GM21723 (cell line): Measurements from ENCODE around the gene MAP3K4.

Experiments used
- ATAC-seq: cut with Tn5 transposase; IDR thresholded peaks from one replicate; pipeline ENCODE4 v1.9.1; 2021; ENCODE audit warnings: mild to moderate bottlenecking, moderate library complexity; ENCODE audit not compliant: unreplicated experiment

The MAP3K4 gene

DNA sequence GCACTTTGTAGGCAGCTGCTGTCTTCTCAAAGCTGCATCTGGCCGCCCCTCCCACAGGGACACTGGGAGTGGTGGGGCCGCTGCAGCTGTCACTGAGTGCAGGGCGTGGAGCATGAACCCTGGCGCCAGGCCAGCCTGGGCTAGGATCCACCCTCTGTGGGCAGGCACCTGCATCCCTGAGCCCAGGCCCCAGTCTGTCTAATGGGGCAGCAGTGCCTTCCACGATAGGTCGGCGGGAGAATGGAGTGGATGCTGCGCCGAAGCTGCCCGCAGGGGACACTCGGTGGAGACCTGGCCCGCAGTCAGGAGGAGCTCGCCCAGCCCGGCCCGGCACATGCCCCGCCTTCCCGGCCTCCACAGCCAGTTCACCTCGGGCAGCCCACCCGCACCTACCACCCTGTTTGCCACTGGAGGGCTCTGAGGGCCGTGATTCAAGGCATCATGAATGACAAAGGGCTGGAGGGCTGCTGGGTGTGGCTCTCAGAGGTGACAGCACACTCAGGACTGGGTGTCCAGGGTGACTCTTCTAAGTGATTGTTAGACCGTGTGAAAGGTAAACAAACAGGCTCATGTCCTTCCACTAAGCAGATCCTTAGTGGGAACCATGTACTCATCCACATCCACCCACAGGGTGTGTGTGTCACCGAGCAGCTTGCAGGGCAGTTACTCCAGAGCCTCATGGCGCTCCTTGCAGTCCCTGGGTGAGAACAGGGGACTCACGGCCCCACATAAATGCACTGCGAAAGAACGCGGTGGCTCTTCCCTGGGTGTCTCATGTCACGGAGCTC lies 148.4 kb downstream of the MAP3K4 start:
- no peak for ATAC-seq

DNA sequence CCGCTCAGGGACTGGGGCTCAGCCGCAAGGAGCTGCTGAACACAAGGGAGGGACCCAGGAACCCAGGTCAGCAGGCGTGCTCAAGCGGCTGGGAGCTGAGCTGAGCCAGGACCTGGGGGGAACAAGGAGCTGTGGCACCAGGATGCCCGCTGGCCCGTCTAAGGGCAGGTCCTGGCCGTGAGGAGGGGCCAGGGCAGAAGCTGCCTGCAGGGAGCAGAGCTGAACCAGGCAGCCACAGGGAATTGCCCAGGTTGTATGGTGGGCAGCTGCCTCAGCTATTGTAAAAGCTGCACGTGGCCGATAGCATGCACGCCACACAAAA lies 148.9 kb downstream of the MAP3K4 start:
- no peak for ATAC-seq

DNA sequence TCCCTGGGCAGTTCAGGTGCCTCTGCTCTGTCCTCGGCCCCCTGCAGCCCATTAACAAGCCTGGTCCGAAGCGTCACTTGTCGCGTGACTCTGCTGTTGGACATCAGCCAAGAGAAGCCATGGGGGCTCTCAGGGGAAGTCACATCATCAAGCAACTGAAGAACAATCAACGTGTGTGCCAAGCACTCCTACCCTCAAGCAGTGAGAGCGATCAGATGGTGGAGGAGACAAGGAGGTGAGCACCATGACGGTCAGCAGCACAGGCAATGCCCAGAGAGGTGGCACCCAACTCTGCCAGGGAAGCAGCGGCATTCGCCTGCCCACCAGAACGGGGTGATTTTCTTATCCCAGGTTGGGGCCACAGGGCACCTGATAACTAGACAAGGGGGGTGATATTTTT lies 149.6 kb downstream of the MAP3K4 start:
- ATAC-seq, result no peak

DNA sequence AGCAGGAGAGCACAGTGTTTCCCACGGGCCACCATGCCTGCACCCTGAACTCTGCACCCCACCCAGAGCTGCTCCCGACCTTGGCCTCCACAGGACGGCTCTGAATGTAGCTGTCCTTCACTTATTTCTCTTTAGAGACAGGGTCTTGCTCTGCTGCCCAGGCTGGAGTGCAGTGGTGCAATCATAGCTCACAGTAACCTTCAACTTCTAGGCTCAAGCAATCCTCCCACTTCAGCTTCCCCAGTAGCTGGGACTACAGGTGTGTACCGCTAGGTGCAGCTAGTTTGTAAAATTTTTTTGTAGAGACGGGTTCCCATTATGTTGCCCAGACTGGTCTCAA lies 151.4 kb downstream of the MAP3K4 start:
- ATAC-seq, result no peak

DNA sequence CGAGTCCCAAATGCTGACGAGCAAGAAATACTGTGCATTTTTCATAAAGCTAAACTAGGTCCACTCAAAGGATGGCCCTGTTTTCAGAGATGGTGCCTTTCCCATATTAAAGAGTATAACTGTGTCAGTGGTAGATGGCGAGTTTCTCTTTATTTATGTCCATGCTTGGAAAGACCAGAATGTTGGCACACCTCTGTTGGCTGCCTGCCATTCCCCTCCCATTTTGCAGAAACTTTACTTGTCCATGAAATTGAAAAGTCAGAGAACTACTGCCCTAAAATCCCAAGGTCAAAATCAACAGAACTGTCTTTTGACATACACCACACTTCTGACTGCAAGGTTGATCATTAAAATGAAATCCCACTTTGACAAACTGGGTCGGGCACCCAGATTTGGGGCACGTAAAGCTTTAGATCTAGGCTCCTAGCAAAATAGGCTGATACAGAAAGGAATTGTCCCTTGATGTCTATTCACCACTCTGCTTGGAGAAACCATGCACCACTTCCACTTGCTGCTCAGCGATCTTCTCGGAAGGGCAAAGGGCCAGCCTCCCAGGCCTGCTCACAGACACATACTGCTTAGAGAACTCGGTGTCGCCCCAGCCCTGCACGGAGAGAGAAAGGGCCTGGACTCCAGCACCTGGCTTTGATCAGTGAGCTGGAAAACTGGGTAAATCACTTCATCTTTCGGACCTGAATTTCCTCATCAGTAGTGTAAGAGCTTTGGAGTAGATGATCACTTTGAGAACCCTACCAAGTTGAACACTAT lies 152.3 kb downstream of the MAP3K4 start:
- ATAC-seq, result no peak

DNA sequence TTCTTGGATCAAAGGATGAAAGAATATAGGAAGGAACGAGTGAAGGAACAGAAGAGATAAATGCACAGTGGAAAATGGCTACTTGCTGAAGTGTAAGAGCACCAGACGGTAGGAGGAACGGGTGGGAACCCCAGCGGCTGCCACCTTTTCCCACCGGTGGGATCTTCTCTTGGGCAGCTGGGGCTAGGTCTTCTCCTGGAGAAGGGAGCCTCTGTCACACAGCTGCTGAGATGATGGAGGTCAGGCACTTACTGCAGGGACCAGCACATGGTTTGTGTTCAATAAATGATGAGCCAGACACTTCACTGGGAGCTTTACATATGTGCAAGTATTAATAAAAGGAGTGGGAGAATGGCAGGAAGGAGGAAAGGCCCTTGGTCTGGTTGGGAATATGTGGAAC lies 158.6 kb downstream of the MAP3K4 start:
- ATAC-seq, result no peak

DNA sequence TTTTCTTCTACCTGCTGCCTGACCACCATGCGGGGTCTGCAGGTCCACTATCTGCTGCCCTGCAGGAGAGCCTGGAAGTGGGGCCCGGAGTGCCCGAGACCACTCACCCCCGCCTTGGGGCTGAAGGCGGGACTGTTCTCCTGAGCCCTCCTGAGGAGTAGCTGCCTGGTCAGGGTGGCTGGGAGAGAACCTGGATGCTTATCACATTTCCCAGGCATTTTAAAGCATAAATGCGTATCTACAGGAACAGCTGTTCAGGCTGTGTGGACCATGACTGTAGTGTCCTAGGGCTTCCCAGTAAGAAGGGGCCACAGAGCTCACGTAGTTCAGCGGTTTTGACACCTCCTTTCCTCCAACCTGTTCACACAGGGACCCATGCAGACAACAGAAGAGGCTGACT lies 159.0 kb downstream of the MAP3K4 start:
- ATAC-seq, result no peak

DNA sequence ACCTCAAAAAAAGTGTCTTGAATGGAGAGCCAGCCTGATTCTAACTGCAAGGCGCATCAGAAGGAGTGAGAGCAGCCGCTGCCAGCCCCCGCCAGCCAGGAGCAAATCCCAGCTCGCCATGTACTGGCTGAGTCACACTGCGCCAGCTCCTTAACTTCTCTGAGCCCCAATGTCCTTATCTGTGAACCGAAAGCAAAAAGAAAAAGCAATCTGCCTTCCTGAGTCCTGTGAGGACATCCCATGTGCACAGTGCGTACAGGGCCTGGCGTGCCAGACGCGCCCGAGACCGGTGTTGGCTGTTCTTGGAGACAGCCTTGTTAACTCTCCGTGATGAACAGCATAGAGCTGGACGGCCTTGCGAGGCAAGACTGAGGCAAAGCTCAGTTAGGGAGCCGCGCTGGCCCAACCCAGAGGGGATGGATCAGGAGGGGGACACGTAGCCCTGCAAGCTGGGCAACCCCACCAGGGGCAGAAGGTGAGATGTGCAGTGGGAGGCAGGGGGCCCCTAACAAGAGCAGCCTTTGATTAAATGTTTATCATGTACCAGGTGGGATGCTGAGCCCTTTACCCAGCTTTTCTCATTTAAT lies 159.6 kb downstream of the MAP3K4 start:
- no peak for ATAC-seq

DNA sequence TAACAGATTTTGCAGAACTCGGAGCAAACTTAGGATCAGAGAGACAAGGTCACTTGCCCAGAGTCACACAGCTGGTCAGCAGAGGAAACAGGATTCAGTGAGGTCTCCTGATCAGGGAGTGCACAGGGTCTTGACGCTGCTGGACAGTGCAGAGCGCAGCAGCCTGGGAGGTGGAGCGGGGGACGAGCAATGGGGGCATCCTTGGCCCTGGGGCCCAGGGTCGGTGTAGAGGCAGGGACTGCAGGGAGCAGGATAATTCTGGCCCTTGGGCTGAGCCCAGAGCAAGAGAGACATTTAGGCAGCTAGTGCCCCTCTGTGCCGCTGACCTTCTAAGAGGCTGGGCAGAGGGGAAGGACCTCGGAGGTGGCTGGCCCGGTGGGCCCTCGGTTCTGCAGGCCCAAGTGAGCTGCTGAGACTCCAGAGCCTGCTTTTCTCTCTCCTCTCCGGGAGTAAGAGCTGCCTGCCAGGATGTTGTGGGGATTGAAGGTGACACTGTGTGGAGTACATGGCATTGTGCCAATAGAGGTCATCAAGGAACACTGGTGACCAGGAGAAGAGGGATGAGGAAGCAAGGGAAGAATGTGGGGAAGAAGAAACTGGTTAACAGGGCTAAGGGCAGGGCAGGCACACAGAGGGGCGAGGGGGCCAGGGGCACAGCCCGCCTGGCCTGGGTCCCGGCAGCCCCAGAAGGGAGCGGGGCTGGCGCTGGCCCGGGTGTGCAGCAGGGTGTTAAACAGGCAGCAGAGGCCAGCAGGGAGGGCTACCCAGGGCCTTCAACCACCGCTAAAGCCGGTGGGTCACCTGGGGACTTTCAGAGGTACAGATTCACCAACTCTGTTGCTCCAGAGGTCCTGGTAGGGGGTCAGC lies 160.3 kb downstream of the MAP3K4 start:
- ATAC-seq, result no peak

DNA sequence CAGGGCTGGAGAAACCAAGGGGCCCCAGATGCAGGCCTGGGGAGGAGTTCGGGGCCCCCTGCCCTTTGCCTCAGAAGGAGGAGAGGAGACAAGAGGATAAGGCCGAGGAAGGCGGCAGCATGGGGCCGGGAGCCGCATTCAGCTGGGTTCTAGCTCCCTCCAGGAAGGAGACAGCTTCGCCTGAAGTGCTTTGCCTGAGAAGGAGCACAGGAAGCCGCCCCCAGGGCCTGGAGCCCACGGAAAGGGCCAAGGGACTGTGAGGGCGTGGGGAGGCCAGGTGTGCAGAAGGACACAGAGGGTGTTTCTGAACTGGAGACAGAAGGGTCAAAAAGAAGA lies 160.9 kb downstream of the MAP3K4 start:
- ATAC-seq, result no peak

DNA sequence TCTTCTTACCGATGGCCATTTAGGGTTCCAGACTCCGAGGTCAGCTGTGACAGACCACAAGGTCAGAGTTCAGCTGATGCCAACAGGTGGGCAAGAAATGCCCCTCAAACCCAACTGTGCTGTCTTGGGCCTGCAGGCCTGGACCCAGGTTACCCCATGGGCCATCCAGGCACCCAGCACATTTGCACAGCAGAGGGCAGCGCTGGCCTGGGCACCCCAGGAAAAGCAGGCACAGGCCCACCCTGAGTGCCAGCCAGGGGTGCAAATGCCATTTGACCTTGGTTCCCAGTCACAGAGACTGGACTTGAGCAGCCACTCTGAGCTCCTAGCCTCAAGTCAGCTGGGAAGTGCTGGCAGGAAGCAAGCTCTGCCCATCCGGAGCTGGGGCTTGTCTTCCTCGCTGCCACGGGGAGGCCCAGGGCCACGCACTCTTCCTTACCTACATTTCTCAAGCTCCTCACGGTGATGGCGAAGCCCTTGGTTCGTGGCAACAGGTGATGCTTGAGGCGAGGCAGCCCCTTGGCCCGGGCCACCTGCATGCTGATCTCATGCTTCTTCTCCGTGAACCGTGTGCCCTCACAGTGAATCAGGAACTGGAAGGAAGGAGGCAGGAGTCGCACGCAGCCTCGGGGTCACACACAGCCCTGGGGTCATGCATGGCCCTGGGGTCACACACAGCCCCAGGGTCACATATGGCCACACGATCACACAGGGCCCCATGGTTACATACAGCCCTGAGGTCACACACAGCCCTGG lies 161.5 kb downstream of the MAP3K4 start:
- no peak for ATAC-seq

DNA sequence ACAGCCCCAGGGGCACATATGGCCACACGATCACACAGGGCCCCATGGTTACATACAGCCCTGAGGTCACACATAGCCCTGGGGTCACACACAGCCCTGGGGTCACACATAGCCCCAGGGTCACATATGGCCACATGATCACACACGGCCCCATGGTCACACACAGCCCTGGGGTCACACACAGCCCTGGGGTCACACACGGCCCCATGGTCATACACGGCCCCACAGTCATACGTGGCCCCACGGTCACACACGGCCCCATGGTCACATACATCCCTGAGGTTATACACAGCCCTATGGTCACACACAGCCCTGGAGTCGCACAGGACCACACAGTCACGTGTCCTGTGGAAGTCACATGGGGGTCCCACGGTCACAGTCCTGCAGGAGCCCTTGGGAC lies 162.2 kb downstream of the MAP3K4 start:
- ATAC-seq, result no peak

DNA sequence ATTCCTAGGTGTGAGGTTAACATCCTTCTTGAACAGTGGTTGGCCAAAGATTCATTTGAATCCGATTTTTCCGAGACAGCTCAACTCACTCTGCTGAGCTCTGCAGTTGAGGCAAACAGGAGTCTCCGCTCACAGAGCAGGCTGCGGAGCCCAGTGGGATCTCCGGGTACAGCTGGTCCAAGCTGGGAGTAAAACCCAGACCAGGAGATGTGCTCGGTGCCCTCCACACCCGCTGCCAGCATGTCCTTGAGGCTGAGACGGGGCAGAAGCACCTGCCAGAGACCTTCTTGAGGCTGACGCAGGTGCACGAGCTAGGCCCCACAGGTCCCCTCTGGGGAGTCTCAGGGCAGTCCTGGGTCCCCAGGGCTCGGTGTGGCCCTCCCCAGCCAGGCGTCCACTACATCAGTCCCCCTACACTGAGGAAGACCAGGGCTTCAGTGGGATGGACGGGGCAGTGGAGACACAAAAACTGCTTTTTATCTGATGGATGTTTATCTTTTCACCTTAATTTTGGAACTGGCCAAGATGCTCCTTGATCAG lies 163.3 kb downstream of the MAP3K4 start:
- ATAC-seq, result no peak

DNA sequence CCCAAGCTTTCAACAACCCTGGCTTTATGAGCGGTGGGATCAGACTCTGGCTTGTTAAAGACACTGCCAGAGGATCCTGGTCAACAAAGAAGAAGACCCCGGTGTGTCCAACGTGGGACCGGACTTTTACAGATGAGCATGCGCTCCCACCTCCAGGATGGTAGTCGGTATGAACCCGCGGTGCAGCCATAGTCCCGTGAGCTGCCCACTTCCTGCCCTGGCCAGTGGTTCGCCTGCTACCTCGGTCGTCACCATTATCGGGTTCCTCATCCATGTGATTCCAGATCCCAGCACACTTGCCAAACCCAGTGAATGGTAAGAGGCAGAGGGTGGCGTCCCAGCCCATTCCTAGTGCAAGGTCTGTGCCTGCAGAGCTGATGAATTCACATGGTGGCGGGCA lies 169.6 kb downstream of the MAP3K4 start:
- no peak for ATAC-seq

DNA sequence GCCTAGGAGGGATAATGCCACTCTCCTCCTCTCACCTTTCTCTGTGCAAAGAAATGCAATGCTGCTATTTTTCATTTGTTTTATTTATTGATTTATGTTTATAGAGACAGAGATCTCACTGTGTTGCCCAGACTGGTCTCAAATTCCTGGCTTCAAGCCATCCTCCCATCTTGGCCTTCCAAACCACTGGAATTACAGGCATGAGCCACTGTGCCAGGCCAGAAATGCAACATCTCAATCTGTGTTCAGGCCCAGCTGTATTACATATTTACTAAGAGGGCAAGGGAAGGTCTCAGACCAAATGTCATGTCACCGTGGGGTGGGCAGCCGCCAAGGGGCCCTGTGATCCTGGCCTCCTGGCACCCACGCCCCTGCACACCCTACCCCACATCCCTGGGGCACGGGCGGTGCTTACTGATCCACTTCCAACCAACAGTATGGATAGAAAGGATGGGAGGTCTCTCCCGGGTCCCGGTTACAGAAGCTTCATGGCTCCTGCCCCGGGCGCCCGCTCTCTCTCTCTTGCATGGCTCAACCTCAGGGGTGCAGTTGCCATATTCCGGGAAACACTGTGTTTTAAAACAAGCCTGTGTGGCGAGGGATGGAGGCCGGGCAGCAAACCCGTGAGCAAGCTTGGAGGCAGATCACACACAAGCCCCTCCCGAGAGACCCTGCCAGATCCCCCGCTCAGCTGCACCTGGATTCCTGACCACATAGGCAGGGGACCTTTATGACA lies 170.5 kb downstream of the MAP3K4 start:
- no peak for ATAC-seq

DNA sequence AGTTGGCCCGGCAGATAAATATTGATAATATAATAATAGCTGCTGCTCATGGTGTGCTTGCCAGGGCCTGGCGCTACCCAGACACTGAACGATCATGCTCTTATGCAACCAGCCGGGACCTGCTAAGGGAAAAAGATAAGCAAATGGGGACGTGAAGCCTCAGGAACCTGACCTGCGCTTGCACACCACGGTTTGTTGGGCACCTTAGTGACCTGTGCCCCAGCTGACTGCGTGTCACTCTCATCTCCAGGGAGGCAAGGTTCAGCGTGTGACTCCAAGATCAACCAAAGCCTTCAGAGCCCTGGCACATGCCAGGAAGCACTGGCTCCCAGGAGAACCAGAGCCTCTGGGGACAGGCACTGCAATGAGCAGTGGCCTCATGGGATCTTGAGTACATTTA lies 171.2 kb downstream of the MAP3K4 start:
- ATAC-seq, result no peak

DNA sequence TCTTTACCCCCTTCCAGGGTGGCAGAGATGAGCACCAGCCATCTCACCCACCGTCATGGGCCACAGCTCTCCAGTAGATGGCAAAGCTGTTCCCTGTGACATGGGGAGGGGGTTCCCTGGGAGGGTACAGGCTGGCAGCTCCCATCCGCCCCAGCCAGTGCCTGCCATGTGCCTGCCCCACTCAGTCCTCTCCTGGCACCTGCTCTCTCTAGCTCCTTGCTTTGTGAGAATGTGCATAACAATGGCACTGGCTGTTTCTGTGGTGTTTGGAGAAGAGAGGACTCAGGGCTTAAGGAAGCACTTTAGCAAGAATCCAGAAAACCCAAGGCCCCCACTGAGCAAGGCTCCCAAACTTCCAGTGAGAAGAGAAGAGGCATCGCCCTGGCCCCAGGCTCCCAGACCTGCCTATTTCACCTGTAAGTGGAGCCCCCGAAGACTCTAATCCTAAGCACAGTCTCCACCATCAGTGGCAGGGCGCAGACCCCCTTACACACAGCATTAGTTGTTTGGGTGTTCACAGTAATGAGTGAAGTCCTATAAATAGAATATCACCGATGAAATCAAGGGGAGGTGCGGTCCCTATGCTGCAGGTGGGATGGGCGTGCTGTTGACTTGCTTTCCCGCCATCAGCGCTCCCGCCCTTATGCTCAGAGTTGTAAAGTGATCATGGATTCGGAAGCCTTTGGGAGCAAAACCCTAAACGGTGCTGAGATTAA lies 172.1 kb downstream of the MAP3K4 start:
- no peak for ATAC-seq

DNA sequence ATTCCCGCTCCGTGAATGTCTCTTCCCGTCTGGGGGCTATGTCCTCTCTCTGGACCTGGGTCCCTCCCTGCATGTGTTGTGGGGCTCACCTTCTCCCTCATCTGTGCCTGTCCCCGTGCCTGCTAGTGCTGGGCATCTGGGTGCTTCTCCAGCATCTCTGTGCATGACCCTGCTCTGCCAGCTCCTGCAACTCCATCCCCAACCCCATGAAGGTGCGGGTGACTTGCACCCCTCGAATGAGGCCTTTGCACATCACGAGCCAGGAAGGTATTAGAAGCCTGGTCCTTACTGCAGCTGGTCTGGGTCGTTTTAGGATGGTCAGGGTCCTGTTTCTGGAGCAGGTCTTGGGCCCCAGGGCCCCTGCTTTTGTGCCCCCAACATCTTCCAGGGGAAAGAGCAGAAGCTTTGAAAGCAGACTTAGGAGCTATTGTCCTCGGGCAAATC lies 172.6 kb downstream of the MAP3K4 start:
- no peak for ATAC-seq

DNA sequence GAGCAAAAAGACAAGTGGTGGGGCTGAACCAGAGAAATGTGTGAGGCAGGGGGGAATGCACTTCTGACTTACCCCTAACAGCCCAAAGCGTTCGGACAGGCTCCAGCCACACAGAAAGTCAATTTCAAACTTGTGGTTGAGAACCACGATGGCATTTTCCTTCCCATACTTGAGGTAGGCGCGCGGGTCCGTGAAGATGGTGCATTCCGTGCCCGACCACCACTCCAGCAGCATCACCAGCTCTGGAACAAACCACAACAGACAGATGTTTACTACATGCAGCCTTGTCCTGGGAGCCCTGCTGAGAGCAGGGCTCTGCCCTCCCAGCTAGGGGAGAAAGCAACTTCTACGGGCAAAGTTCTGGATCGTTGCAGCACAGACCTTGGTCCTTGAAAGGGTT lies 174.6 kb downstream of the MAP3K4 start:
- ATAC-seq, result no peak
